ENCODE data around the gene BCAP31. TPM values are rescaled to one million over a fixed set of nuclear protein-coding genes. Genes with fewer than 3 reads are reported as not detected.
"Not testable (repeated sequence)": the region's sequence is repeated elsewhere in the genome, so short reads cannot be mapped to it uniquely, and the experiment has no call there.

The BCAP31 gene
- total RNA-seq, 1 experiment from 2014 or later: 432 TPM

GRCh38 chrX:153699210-153699783, 24.9 kb downstream of the BCAP31 start:
- H3K9me3 ChIP-seq (ENCODE audit: control insufficient read depth, insufficient read depth, low read depth, low read length); H3K27ac ChIP-seq (ENCODE audit: low read length); CTCF ChIA-PET; H3K27me3 ChIP-seq (ENCODE audit: control insufficient read depth, insufficient read depth, low read length); DNase-seq (ENCODE audit: low read depth, low spot score); H3K36me3 ChIP-seq (ENCODE audit: control insufficient read depth, insufficient read depth, low read length); in situ Hi-C loops (cut with HindIII; ENCODE audit: low pct_unique_long_range_greater_than_20kb, low sequenced_read_pairs); BruUV-seq (replicated peaks); H3K4me3 ChIP-seq (ENCODE audit: low read depth in 2 of 2, low read length in 2 of 2); intact Hi-C loops (cut with micrococcal nuclease; ENCODE audit: unreplicated experiment); POLR2A ChIA-PET; H3K4me1 ChIP-seq (ENCODE audit: control insufficient read depth, insufficient read depth, low read length); ATAC-seq: not testable (repeated sequence)

DNA sequence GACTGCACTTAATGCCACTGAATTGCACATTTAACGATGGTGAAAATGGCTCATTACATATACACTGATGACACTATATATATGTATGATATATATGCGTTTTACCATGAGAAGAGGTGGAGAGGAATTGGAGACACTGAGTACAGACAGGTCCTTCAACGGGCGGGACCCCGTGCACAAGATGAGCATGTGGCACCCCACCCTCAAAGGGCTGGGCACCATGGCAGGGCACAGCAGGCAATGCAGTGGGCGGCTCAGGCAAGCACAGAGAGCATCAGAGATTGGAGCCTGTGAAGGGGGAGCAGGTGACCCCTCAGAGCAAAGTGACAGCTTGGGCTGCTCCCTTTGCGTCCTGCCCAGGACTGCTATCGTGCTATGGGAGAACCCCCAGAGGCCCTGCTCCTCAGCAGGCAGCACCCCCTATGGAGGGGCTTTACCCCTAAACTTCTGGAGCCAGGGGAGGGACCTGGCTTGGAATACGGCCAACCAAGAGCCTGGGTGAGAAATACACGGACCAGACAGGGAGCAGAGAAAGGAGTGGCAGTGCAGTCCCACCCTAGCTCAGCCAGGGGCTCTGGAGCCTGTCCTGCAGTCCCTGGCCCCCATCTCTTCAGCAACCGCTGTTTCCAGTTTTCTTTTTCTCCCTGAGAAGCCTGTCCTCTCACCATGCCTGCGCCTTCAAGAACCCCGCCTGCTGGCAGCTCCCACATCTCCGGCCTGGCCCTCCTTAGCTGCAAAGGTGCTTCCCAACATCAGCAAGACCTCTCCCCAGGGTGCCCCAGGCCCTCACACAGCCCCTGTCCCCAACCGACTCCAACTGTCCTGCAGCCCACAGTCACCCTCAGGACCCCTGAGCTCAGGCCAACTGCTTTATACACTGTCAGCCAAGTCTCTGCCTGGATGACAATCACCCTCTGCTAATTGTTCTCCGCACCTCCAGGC, 26.0 kb downstream of the BCAP31 start:
- H3K4me3 ChIP-seq (ENCODE audit: low read depth in 2 of 2, low read length in 2 of 2): no peak overlapping the region
- BruUV-seq (replicated peaks): no TSS peak
- H3K9me3 ChIP-seq (ENCODE audit: control insufficient read depth, insufficient read depth, low read depth, low read length): no peaks in the 10 kb centered on the region
- H3K27me3 ChIP-seq (ENCODE audit: control insufficient read depth, insufficient read depth, low read length): no peaks in the 10 kb centered on the region
- ATAC-seq (no peak), DNase-seq (ENCODE audit: low read depth, low spot score) (no peak)
- TF ChIP-seq TCF7L2 (IDR thresholded peaks at IDR 0.05; ENCODE audit: low read depth, low read length) (no peak), SIN3A (IDR thresholded peaks at IDR 0.05; ENCODE audit: borderline replicate concordance, insufficient read depth, low read depth, low read length) (no peak), CTCF (IDR thresholded peaks at IDR 0.05) (no peak), REST (IDR thresholded peaks at IDR 0.05; ENCODE audit: insufficient read depth in 1 of 2, low read depth in 2 of 2, low read length in 1 of 2) (no peak), POLR2AphosphoS5 (IDR thresholded peaks at IDR 0.05; ENCODE audit: low read depth, low read length) (no peak)
- in situ Hi-C loops (cut with HindIII; ENCODE audit: low pct_unique_long_range_greater_than_20kb, low sequenced_read_pairs): no loop called here
- ChIA-PET CTCF (no interaction called here), POLR2A (no interaction called here)
- H3K4me1 ChIP-seq (ENCODE audit: control insufficient read depth, insufficient read depth, low read length): peaks cover 2% of the 10 kb centered on the region; the same call in 1 of the 2 replicates
- H3K36me3 ChIP-seq (ENCODE audit: control insufficient read depth, insufficient read depth, low read length): no peaks in the 10 kb centered on the region; the same call in 1 of the 2 replicates
- intact Hi-C loops (cut with micrococcal nuclease; ENCODE audit: unreplicated experiment): no loop called here
- no peak overlapping the region for H3K27ac ChIP-seq (ENCODE audit: low read length)

- H3K27ac ChIP-seq (ENCODE audit: low read length); ATAC-seq; H3K9me3 ChIP-seq (ENCODE audit: control insufficient read depth, insufficient read depth, low read depth, low read length); DNase-seq (ENCODE audit: low read depth, low spot score); in situ Hi-C loops (cut with HindIII; ENCODE audit: low pct_unique_long_range_greater_than_20kb, low sequenced_read_pairs); intact Hi-C loops (cut with micrococcal nuclease; ENCODE audit: unreplicated experiment); BruUV-seq (replicated peaks); POLR2A ChIA-PET; H3K4me1 ChIP-seq (ENCODE audit: control insufficient read depth, insufficient read depth, low read length); H3K4me3 ChIP-seq (ENCODE audit: low read depth in 2 of 2, low read length in 2 of 2); H3K27me3 ChIP-seq (ENCODE audit: control insufficient read depth, insufficient read depth, low read length); CTCF ChIA-PET; H3K36me3 ChIP-seq (ENCODE audit: control insufficient read depth, insufficient read depth, low read length): not testable (repeated sequence)
These were observed 27.0 kb downstream of the BCAP31 start for GRCh38 chrX:153696986-153697722.

GRCh38 chrX:153696538-153696937, 27.6 kb downstream of the BCAP31 start:
- CTCF ChIA-PET; H3K27me3 ChIP-seq (ENCODE audit: control insufficient read depth, insufficient read depth, low read length); H3K4me3 ChIP-seq (ENCODE audit: low read depth in 2 of 2, low read length in 2 of 2); H3K36me3 ChIP-seq (ENCODE audit: control insufficient read depth, insufficient read depth, low read length); POLR2A ChIA-PET; BruUV-seq (replicated peaks); H3K4me1 ChIP-seq (ENCODE audit: control insufficient read depth, insufficient read depth, low read length); H3K9me3 ChIP-seq (ENCODE audit: control insufficient read depth, insufficient read depth, low read depth, low read length); DNase-seq (ENCODE audit: low read depth, low spot score); ATAC-seq; H3K27ac ChIP-seq (ENCODE audit: low read length); intact Hi-C loops (cut with micrococcal nuclease; ENCODE audit: unreplicated experiment); in situ Hi-C loops (cut with HindIII; ENCODE audit: low pct_unique_long_range_greater_than_20kb, low sequenced_read_pairs): not testable (repeated sequence)

All from Panc1 (cell line).